ENCODE data around the gene HIPK2.

The HIPK2 gene

DNA sequence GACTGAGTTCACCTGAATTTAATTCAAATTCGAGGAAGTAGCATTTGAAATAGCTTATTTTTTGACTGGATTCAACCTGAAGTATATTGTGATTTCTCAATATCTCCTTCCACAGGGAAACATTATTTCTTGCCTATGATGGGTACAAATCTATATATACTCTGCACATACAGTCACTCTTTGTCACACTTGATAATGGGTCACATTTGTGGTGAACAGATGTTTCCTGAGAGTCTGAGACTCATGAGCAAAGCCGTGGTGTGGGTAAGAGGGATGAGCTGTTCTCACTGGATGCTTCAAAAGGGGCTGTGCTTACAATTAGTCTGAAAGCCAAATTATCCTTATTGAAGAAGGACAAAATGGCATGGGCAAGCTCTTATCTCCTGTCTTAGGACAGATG is 33.3 kb upstream of the HIPK2 start:
- H3K4me3 ChIP-seq (ENCODE audit: low read length in 2 of 2) = no peak overlapping the region

DNA sequence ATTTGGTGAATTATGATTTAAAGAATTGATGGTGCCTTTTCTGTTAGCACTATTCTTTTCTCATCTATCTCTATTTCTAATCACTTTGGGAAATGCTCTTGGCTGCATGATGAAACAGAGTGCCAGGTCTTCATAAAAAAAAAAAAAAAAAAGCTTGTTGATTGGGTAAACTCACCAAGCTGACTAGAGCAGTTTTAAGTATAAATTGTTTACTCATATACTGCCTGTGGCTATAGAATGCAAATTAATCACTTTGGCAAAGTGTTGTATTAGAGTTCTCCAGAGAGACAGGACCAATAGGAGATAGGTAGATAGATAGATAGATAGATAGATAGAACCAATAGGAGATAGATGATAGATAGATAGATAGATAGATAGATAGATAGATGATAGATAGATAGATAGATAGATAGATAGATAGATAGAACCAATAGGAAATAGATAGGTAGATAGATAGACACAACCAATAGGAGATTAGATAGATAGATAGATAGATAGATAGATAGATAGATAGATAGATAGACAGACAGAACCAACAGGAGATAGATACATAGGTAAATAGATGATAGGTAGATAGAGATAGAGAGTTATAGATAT is 31.1 kb upstream of the HIPK2 start:
- Histone ChIP-seq H3K4me1 (ENCODE audit: control insufficient read depth, insufficient read depth, low read length) (no peaks in the 10 kb centered on the region), H3K4me3 (ENCODE audit: low read length in 2 of 2) (no peak overlapping the region), H3K36me3 (ENCODE audit: control insufficient read depth in 2 of 2, insufficient read depth in 2 of 2, low read length in 2 of 2) (no peaks in the 10 kb centered on the region), H3K9me3 (ENCODE audit: control insufficient read depth in 2 of 2, low read length in 2 of 2) (no peaks in the 10 kb centered on the region), H3K9ac (ENCODE audit: low read length in 2 of 2) (no peak overlapping the region), H3K27ac (ENCODE audit: low read length) (no peak overlapping the region), H3K27me3 (ENCODE audit: control insufficient read depth in 1 of 2, insufficient read depth in 2 of 2, low read length in 2 of 2) (no peaks in the 10 kb centered on the region)

More for the DNA sequence above, 33.3 kb upstream of the HIPK2 start:
- H3K27ac ChIP-seq (ENCODE audit: low read length) = no peak overlapping the region
- no peaks in the 10 kb centered on the region for H3K36me3 ChIP-seq (ENCODE audit: control insufficient read depth in 2 of 2, insufficient read depth in 2 of 2, low read length in 2 of 2)
- no peaks in the 10 kb centered on the region for H3K27me3 ChIP-seq (ENCODE audit: control insufficient read depth in 1 of 2, insufficient read depth in 2 of 2, low read length in 2 of 2)
- H3K9me3 ChIP-seq (ENCODE audit: control insufficient read depth in 2 of 2, low read length in 2 of 2) = no peaks in the 10 kb centered on the region
- H3K4me1 ChIP-seq (ENCODE audit: control insufficient read depth, insufficient read depth, low read length) = no peaks in the 10 kb centered on the region
- H3K9ac ChIP-seq (ENCODE audit: low read length in 2 of 2) = no peak overlapping the region

DNA sequence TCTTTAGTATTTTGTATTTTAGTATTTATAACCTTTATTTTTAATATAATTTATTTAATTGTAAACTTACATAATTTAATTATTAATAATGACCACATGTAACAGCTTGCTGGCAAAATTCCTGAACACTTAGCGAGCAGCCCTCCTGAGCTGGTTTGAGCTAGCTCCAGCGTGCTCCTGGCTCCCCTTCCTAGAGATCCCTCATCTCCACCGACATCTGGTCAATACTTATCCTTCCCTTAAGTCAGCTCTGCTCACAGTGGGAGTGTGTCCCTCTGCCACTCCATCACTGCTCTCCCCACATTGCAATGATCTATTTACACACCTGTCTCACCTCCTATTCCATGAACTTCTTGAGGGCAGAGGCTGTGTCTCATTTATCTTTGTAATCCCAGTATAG is 30.6 kb upstream of the HIPK2 start:
- Histone ChIP-seq H3K9ac (ENCODE audit: low read length in 2 of 2) (no peak overlapping the region), H3K27me3 (ENCODE audit: control insufficient read depth in 1 of 2, insufficient read depth in 2 of 2, low read length in 2 of 2) (no peaks in the 10 kb centered on the region), H3K27ac (ENCODE audit: low read length) (no peak overlapping the region), H3K4me1 (ENCODE audit: control insufficient read depth, insufficient read depth, low read length) (no peaks in the 10 kb centered on the region), H3K9me3 (ENCODE audit: control insufficient read depth in 2 of 2, low read length in 2 of 2) (no peaks in the 10 kb centered on the region), H3K36me3 (ENCODE audit: control insufficient read depth in 2 of 2, insufficient read depth in 2 of 2, low read length in 2 of 2) (no peaks in the 10 kb centered on the region), H3K4me3 (ENCODE audit: low read length in 2 of 2) (no peak overlapping the region)

DNA sequence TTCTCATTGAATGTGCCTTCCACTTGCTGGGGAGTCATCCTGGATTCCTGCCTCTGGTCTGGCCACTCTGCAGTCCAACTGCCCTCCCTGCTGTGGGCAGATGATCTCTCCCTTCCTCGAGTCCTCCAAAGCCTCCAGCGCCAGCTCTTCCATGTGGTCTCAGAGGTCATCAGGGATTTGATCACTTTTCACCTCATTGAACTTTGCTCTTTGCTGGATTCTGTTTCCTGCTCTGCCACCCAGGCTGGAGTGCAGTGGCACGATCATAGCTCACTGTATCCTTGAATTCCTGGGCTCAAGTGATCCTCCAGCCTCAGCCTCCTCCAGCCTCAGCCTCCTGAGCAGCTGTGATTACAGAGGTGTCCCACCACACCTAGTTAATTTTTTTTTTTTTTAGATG is 29.2 kb upstream of the HIPK2 start:
- no peaks in the 10 kb centered on the region for H3K27me3 ChIP-seq (ENCODE audit: control insufficient read depth in 1 of 2, insufficient read depth in 2 of 2, low read length in 2 of 2)
- no peaks in the 10 kb centered on the region for H3K9me3 ChIP-seq (ENCODE audit: control insufficient read depth in 2 of 2, low read length in 2 of 2)
- H3K27ac ChIP-seq (ENCODE audit: low read length) = no peak overlapping the region
- H3K4me1 ChIP-seq (ENCODE audit: control insufficient read depth, insufficient read depth, low read length) = no peaks in the 10 kb centered on the region
- H3K4me3 ChIP-seq (ENCODE audit: low read length in 2 of 2) = no peak overlapping the region
- no peaks in the 10 kb centered on the region for H3K36me3 ChIP-seq (ENCODE audit: control insufficient read depth in 2 of 2, insufficient read depth in 2 of 2, low read length in 2 of 2)
- H3K9ac ChIP-seq (ENCODE audit: low read length in 2 of 2) = no peak overlapping the region

DNA sequence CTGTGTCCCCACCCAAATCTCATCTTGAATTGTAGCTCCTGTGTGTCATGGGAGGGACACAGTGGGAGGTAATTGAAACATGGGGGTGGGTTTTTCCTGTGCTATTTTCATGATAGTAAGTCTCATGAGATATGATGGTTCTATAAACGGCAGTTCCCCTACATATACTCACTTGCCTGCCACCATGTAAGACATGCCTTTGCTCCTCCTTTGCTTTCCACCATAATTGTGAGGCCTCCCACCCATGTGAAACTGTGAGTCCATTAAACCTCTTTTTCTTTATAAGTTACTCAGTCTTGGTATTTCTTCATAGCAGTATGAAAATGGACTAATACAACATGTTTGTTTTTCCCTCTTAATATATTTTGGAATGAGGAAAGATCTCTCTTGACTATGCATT is 26.8 kb upstream of the HIPK2 start:
- Histone ChIP-seq H3K9me3 (ENCODE audit: control insufficient read depth in 2 of 2, low read length in 2 of 2) (no peaks in the 10 kb centered on the region), H3K27me3 (ENCODE audit: control insufficient read depth in 1 of 2, insufficient read depth in 2 of 2, low read length in 2 of 2) (no peaks in the 10 kb centered on the region), H3K9ac (ENCODE audit: low read length in 2 of 2) (no peak overlapping the region), H3K4me1 (ENCODE audit: control insufficient read depth, insufficient read depth, low read length) (no peaks in the 10 kb centered on the region), H3K36me3 (ENCODE audit: control insufficient read depth in 2 of 2, insufficient read depth in 2 of 2, low read length in 2 of 2) (no peaks in the 10 kb centered on the region), H3K4me3 (ENCODE audit: low read length in 2 of 2) (no peak overlapping the region), H3K27ac (ENCODE audit: low read length) (no peak overlapping the region)

DNA sequence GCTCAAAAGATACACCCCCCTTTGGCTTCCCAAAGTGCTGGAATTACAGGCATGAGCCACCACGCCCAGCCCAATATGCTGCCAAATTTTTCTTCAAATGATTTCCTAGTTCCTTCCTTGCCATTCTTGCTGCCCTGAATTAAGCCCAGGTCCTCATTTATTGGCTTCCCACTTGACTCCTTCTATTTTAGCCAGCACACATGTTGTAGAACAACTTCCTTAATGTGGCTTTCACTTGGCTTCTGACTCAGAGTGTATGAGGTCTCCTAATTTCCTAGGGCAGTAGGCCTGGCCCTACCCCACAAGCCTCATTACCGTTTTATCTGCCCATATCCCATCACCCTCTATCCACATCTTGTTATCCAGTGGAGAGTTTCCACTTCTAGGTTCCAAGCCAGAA is 21.8 kb upstream of the HIPK2 start:
- H3K27me3 ChIP-seq (ENCODE audit: control insufficient read depth in 1 of 2, insufficient read depth in 2 of 2, low read length in 2 of 2) = no peaks in the 10 kb centered on the region
- no peaks in the 10 kb centered on the region for H3K36me3 ChIP-seq (ENCODE audit: control insufficient read depth in 2 of 2, insufficient read depth in 2 of 2, low read length in 2 of 2)
- H3K4me1 ChIP-seq (ENCODE audit: control insufficient read depth, insufficient read depth, low read length) = no peaks in the 10 kb centered on the region
- H3K4me3 ChIP-seq (ENCODE audit: low read length in 2 of 2) = no peak overlapping the region
- H3K27ac ChIP-seq (ENCODE audit: low read length) = no peak overlapping the region
- no peak overlapping the region for H3K9ac ChIP-seq (ENCODE audit: low read length in 2 of 2)
- no peaks in the 10 kb centered on the region for H3K9me3 ChIP-seq (ENCODE audit: control insufficient read depth in 2 of 2, low read length in 2 of 2)

DNA sequence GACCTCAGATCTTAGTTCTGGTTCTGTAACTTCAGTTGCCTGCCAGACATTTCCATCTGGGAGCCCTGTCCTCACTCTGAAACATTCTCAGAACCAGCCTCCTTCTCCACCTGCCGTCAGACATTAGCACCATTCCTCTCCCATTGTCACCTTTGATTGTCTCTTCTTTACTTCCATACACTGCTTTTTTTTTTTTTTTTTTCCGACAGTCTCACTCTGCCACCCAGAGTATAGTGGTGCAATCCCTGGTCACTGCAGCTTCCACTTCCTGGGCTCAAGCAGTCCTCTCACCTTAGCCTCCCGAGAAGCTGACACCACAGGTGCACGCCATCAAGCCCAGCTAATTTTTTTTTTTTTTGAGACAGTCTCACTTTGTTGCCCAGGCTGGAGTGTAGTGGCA is 21.1 kb upstream of the HIPK2 start:
- Histone ChIP-seq H3K9ac (ENCODE audit: low read length in 2 of 2) (no peak overlapping the region), H3K36me3 (ENCODE audit: control insufficient read depth in 2 of 2, insufficient read depth in 2 of 2, low read length in 2 of 2) (no peaks in the 10 kb centered on the region)

DNA sequence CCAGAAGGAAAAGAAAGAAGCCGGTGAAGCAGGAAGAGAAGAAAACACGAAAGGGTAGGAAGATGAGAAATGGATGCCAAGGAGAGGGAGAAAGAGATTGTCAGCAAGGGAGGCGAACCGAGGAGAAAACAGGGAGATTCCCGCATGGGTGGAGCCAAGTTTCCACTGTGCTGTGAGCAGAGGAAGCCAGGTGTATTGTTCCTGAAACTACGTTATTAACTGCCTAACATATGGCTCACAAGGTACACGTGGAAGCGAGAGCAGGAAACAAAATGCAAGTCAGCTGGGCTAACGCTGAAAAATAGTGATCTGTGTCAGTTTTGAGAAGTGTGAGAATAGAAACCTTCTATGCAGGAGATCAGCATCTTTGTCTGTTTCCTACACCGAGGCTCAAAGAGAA is 20.4 kb upstream of the HIPK2 start:
- H3K9ac ChIP-seq (ENCODE audit: low read length in 2 of 2) = no peak overlapping the region

More for the DNA sequence above, 21.1 kb upstream of the HIPK2 start:
- Histone ChIP-seq H3K9me3 (ENCODE audit: control insufficient read depth in 2 of 2, low read length in 2 of 2) (no peaks in the 10 kb centered on the region), H3K4me1 (ENCODE audit: control insufficient read depth, insufficient read depth, low read length) (no peaks in the 10 kb centered on the region), H3K27me3 (ENCODE audit: control insufficient read depth in 1 of 2, insufficient read depth in 2 of 2, low read length in 2 of 2) (no peaks in the 10 kb centered on the region), H3K27ac (ENCODE audit: low read length) (no peak overlapping the region), H3K4me3 (ENCODE audit: low read length in 2 of 2) (no peak overlapping the region)

DNA sequence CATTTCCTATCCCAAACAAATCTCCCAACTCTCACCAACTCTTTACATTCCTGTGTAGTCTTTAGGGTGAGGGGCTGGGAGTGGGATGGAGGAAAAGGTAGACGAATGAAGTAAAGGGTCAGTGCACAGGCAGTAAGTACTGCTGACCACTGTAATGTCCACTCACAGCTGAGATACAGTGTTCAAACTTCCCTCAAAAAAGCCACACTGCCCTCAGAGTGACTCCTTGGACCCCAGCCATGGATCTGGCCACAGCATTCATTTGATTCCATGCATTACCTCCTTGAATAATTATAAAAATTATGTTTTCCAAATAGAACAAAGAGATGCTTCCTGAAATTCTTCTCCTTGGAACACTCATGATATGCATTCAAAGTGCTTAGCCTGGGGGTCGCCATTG is 19.8 kb upstream of the HIPK2 start:
- no peak overlapping the region for H3K4me3 ChIP-seq (ENCODE audit: low read length in 2 of 2)
- H3K4me1 ChIP-seq (ENCODE audit: control insufficient read depth, insufficient read depth, low read length) = no peaks in the 10 kb centered on the region
- no peak overlapping the region for H3K9ac ChIP-seq (ENCODE audit: low read length in 2 of 2)
- no peak overlapping the region for H3K27ac ChIP-seq (ENCODE audit: low read length)
- H3K27me3 ChIP-seq (ENCODE audit: control insufficient read depth in 1 of 2, insufficient read depth in 2 of 2, low read length in 2 of 2) = no peaks in the 10 kb centered on the region
- no peaks in the 10 kb centered on the region for H3K36me3 ChIP-seq (ENCODE audit: control insufficient read depth in 2 of 2, insufficient read depth in 2 of 2, low read length in 2 of 2)
- H3K9me3 ChIP-seq (ENCODE audit: control insufficient read depth in 2 of 2, low read length in 2 of 2) = no peaks in the 10 kb centered on the region

More for the DNA sequence above, 20.4 kb upstream of the HIPK2 start:
- H3K27me3 ChIP-seq (ENCODE audit: control insufficient read depth in 1 of 2, insufficient read depth in 2 of 2, low read length in 2 of 2) = no peaks in the 10 kb centered on the region
- H3K4me3 ChIP-seq (ENCODE audit: low read length in 2 of 2) = no peak overlapping the region
- H3K36me3 ChIP-seq (ENCODE audit: control insufficient read depth in 2 of 2, insufficient read depth in 2 of 2, low read length in 2 of 2) = no peaks in the 10 kb centered on the region
- H3K27ac ChIP-seq (ENCODE audit: low read length) = no peak overlapping the region
- no peaks in the 10 kb centered on the region for H3K9me3 ChIP-seq (ENCODE audit: control insufficient read depth in 2 of 2, low read length in 2 of 2)
- no peaks in the 10 kb centered on the region for H3K4me1 ChIP-seq (ENCODE audit: control insufficient read depth, insufficient read depth, low read length)

DNA sequence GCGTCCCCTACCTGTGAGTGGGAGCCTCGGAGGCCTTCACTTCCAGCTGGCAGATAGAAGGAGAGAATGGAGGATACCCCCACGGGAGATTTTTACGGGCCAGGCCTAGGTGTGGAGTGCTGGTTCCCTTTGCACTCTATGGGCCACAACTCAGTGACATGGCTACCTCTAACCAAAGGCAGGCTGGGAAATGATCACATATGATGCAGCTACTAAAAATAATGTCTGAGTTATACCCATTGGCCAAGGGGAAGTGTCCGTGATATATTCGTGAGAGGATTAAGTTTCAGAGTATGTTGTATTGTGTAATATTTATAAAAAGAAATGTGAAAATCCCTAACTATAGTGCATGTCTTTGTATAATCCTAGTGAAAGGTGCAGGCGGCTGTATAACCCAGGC is 13.5 kb upstream of the HIPK2 start:
- no peak overlapping the region for H3K9ac ChIP-seq (ENCODE audit: low read length in 2 of 2)
- H3K36me3 ChIP-seq (ENCODE audit: control insufficient read depth in 2 of 2, insufficient read depth in 2 of 2, low read length in 2 of 2) = no peaks in the 10 kb centered on the region
- H3K27me3 ChIP-seq (ENCODE audit: control insufficient read depth in 1 of 2, insufficient read depth in 2 of 2, low read length in 2 of 2) = peaks cover 0 to 6% of the 10 kb centered on the region in 2 donors
- no peak overlapping the region for H3K4me3 ChIP-seq (ENCODE audit: low read length in 2 of 2)
- H3K27ac ChIP-seq (ENCODE audit: low read length) = no peak overlapping the region
- no peaks in the 10 kb centered on the region for H3K4me1 ChIP-seq (ENCODE audit: control insufficient read depth, insufficient read depth, low read length)
- no peaks in the 10 kb centered on the region for H3K9me3 ChIP-seq (ENCODE audit: control insufficient read depth in 2 of 2, low read length in 2 of 2)

DNA sequence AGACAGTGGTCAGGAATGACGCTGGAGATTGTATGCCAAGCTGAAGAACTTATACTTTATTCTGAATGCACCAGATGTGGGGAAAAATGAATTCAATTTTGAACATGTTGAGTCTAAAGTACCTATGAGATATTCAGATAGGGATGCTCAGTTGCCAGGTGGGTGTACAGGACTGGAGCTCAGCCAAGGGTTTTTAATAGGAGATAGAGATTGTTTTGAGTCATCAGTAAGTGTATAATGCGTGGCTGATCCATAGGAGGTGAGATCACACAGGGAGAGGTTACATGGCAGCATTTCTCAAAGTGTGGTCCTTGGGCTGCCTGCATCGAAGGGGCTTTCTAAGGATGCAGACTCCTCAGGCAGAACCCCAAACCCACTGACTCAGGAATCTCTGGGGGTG is 6.8 kb upstream of the HIPK2 start:
- Histone ChIP-seq H3K9me3 (ENCODE audit: control insufficient read depth in 2 of 2, low read length in 2 of 2) (no peaks in the 10 kb centered on the region), H3K36me3 (ENCODE audit: control insufficient read depth in 2 of 2, insufficient read depth in 2 of 2, low read length in 2 of 2) (no peaks in the 10 kb centered on the region), H3K27ac (ENCODE audit: low read length) (no peak overlapping the region), H3K9ac (ENCODE audit: low read length in 2 of 2) (no peak overlapping the region), H3K4me1 (ENCODE audit: control insufficient read depth, insufficient read depth, low read length) (no peaks in the 10 kb centered on the region), H3K4me3 (ENCODE audit: low read length in 2 of 2) (no peak overlapping the region), H3K27me3 (ENCODE audit: control insufficient read depth in 1 of 2, insufficient read depth in 2 of 2, low read length in 2 of 2) (peaks cover 2 to 8% of the 10 kb centered on the region in 2 donors)

Data from stomach smooth muscle (tissue), 2 donors.